DOHH2 (cell line): ENCODE data around the gene CPSF4L.

Experiments
- H3F3A ChIP-seq: fragments of 200-600 bp; sonication (generic), shearing (Covaris generic); 2 replicates; pipeline ENCODE4 v1.6.0; 2016; ENCODE audit warnings: antibody characterized with exemption, mild to moderate bottlenecking; ENCODE audit not compliant: control insufficient read depth, insufficient read depth
- H3K27ac ChIP-seq: fragments of 200-600 bp; sonication (generic); 2 replicates; pipeline ENCODE4 v1.5.1; 2014; ENCODE audit warnings: low read depth, mild to moderate bottlenecking, low read length, moderate library complexity
- H3K27me3 ChIP-seq: fragments of 200-600 bp; sonication (generic); 2 replicates; pipeline ENCODE4 v1.6.1; 2014; ENCODE audit warnings: mild to moderate bottlenecking, low read length, mixed read lengths; ENCODE audit not compliant: control insufficient read depth
- H3K36me3 ChIP-seq: fragments of 200-600 bp; sonication (generic); 2 replicates; pipeline ENCODE4 v1.6.1; 2014; ENCODE audit warnings: mild to moderate bottlenecking, low read length, moderate library complexity, mixed read lengths; ENCODE audit not compliant: control insufficient read depth
- H3K4me1 ChIP-seq: fragments of 200-600 bp; sonication (generic); 2 replicates; pipeline ENCODE4 v1.6.1; 2014; ENCODE audit warnings: mild to moderate bottlenecking, low read length, mixed read lengths; ENCODE audit not compliant: control insufficient read depth
- H3K4me2 ChIP-seq: fragments of 200-600 bp; sonication (generic); 2 replicates; pipeline ENCODE4 v1.6.0; 2014; ENCODE audit warnings: mild to moderate bottlenecking, low read length, moderate library complexity
- H3K4me3 ChIP-seq: fragments of 200-600 bp; sonication (generic); 2 replicates; pipeline ENCODE4 v1.5.1; 2014; ENCODE audit warnings: mild to moderate bottlenecking, low read length, mixed read lengths
- H3K79me2 ChIP-seq: fragments of 200-600 bp; sonication (generic); 2 replicates; pipeline ENCODE4 v1.6.1; 2014; ENCODE audit warnings: mild to moderate bottlenecking, low read length, mixed read lengths; ENCODE audit not compliant: control insufficient read depth
- H3K9me2 ChIP-seq: fragments of 200-600 bp; sonication (generic); replicated peaks from 2 replicates; pipeline ENCODE4 v1.6.1; 2014; ENCODE audit warnings: mild to moderate bottlenecking, low read length, mixed read lengths; ENCODE audit not compliant: control insufficient read depth
- H3K9me3 ChIP-seq: fragments of 200-600 bp; sonication (generic); 2 replicates; pipeline ENCODE4 v1.6.1; 2014; ENCODE audit warnings: antibody characterized with exemption, low read length, mixed read lengths; ENCODE audit not compliant: control insufficient read depth, insufficient read depth
- H4K20me1 ChIP-seq: fragments of 200-600 bp; sonication (generic); 2 replicates; pipeline ENCODE4 v1.6.0; 2014; ENCODE audit warnings: low read depth, mild to moderate bottlenecking, antibody characterized with exemption, low read length, moderate library complexity; ENCODE audit not compliant: control insufficient read depth, insufficient read depth
- CTCF ChIP-seq: fragments of 200-600 bp; sonication (generic); IDR thresholded peaks from one replicate; pipeline ENCODE4 v1.5.1; 2014; ENCODE audit warnings: antibody characterized with exemption, mild to moderate bottlenecking, low read depth, low read length; ENCODE audit not compliant: poor library complexity, severe bottlenecking
- EZH2phosphoT487 ChIP-seq: fragments of 200-600 bp; sonication (generic); IDR thresholded peaks from 2 replicates; pipeline ENCODE4 v1.6.1; 2017; ENCODE audit warnings: borderline replicate concordance, mild to moderate bottlenecking, antibody characterized with exemption, low read length, moderate library complexity, mixed read lengths

Gene CPSF4L

DNA sequence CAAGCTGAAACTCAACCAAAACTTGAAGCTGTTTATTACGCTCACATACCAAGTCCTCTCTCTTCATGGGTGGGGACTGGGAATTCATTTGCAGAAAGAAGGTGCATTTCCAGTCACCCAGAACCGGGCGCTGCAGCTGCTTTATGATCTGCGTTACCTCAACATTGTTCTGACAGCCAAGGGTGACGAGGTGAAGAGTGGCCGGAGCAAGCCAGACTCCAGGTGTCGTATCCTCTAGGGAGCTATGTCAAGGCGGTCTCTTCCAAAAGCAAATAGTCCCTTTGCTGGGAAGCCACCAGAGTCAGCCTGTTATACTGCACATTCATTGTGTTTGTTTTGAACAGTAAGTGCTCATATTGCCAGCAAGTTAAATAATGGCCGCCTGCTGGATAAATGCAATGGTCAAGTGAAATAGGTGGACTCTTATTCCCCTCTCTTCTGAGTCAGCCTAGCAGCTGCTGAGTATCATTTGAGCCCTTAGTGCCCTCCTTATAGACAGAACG is 56.2 kb downstream of the CPSF4L start:
- no peak overlapping the region for H3K27ac ChIP-seq
- H3K9me3 ChIP-seq, result no peaks in the 10 kb centered on the region
- no peak overlapping the region for H3K4me3 ChIP-seq
- H4K20me1 ChIP-seq, result no peaks in the 10 kb centered on the region; the same call in 1 of the 2 replicates
- H3K9me2 ChIP-seq, result no peaks in the 10 kb centered on the region
- no peak for TF ChIP-seq EZH2phosphoT487
- TF ChIP-seq CTCF, result no peak
- H3K27me3 ChIP-seq, result no peaks in the 10 kb centered on the region
- H3K79me2 ChIP-seq, result no peaks in the 10 kb centered on the region; the same call in 1 of the 2 replicates
- H3K4me2 ChIP-seq, result no peak overlapping the region
- H3K36me3 ChIP-seq, result peaks cover 89% of the 10 kb centered on the region
- no peaks in the 10 kb centered on the region for H3K4me1 ChIP-seq
- no peaks in the 10 kb centered on the region for H3F3A ChIP-seq

GRCh38 chr17:73203788-73204479 is 57.7 kb downstream of the CPSF4L start:
- Histone ChIP-seq H3K4me2 (no peak overlapping the region), H3K79me2 (no peaks in the 10 kb centered on the region; the same call in 1 of the 2 replicates), H3K4me3 (no peak overlapping the region), H3K27me3 (no peaks in the 10 kb centered on the region), H3K4me1 (no peaks in the 10 kb centered on the region), H3K36me3 (peaks cover 86% of the 10 kb centered on the region), H3K27ac (no peak overlapping the region), H3F3A (no peaks in the 10 kb centered on the region), H3K9me3 (no peaks in the 10 kb centered on the region), H4K20me1 (no peaks in the 10 kb centered on the region; the same call in 1 of the 2 replicates), H3K9me2 (no peaks in the 10 kb centered on the region)
- TF ChIP-seq CTCF, result no peak
- no peak for TF ChIP-seq EZH2phosphoT487

DNA sequence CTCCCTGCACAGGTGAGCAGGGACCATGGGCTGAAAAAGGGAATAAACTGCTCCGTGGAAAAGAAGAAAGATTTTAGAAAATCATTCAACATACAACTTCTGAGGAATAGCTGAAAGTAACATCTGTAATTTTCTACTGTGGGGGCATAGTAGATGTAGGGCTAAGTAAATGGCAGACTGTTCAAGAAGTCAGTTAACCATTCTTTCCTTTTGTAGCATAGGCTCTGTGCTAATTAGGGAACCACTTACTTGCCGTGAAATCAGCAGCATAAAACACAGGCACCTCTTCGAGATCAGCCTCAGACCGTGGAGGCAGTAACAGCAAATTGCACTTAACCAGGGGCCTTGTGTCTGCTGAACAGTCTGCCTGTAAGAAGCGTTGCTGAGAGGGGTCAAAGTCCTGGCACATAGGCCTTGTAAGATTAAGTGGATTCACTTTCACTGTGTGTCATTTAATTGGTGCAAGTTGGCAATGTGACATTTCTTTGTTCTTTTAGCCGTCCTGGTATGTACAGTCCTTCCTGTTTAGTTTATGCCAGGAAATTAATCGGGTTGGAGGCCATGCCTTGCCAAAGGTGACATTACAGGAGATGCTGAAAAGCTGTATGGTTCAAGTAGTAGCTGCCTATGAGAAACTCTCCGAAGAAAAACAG is 58.4 kb downstream of the CPSF4L start:
- Histone ChIP-seq H3K4me2 (no peak overlapping the region), H3K27ac (no peak overlapping the region), H3K4me1 (no peaks in the 10 kb centered on the region), H4K20me1 (no peaks in the 10 kb centered on the region; the same call in 1 of the 2 replicates), H3K4me3 (no peak overlapping the region), H3F3A (no peaks in the 10 kb centered on the region), H3K9me2 (no peaks in the 10 kb centered on the region), H3K27me3 (no peaks in the 10 kb centered on the region), H3K9me3 (no peaks in the 10 kb centered on the region), H3K79me2 (no peaks in the 10 kb centered on the region; the same call in 1 of the 2 replicates), H3K36me3 (peaks cover 86% of the 10 kb centered on the region)
- TF ChIP-seq EZH2phosphoT487 (no peak), CTCF (no peak)
